ENCODE data around the gene SPEF1.

Gene SPEF1

GRCh38 chr20:3749689-3750531 lies 31.3 kb downstream of the SPEF1 start:
- FAIRE-seq (no peak), DNase-seq (ENCODE audit: low spot score) (no peak)

- FAIRE-seq (no peak), DNase-seq (ENCODE audit: low spot score) (no peak)
Observed at GRCh38 chr20:3749087-3749688, 32.1 kb downstream of the SPEF1 start.

GRCh38 chr20:3748073-3748472 lies 33.2 kb downstream of the SPEF1 start:
- FAIRE-seq: no peak
- DNase-seq (ENCODE audit: low spot score): no peak

GRCh38 chr20:3747471-3747870 lies 33.8 kb downstream of the SPEF1 start:
- FAIRE-seq: no peak

GRCh38 chr20:3745686-3746173 lies 35.5 kb downstream of the SPEF1 start:
- DNase-seq (ENCODE audit: low spot score) (no peak), FAIRE-seq (no peak)

More at GRCh38 chr20:3747471-3747870, 33.8 kb downstream of the SPEF1 start:
- no peak for DNase-seq (ENCODE audit: low spot score)

GRCh38 chr20:3744806-3745685 lies 36.2 kb downstream of the SPEF1 start:
- DNase-seq (ENCODE audit: low spot score) (peak; percentile 49), FAIRE-seq (no peak)

GRCh38 chr20:3744037-3744436 lies 37.2 kb downstream of the SPEF1 start:
- DNase-seq (ENCODE audit: low spot score) (no peak), FAIRE-seq (no peak)

GRCh38 chr20:3743251-3743650 lies 38.0 kb downstream of the SPEF1 start:
- FAIRE-seq: no peak
- no peak for DNase-seq (ENCODE audit: low spot score)

- FAIRE-seq (no peak), DNase-seq (ENCODE audit: low spot score) (no peak)
Observed at GRCh38 chr20:3741836-3742458, 39.3 kb downstream of the SPEF1 start.

- DNase-seq (ENCODE audit: low spot score) (no peak), FAIRE-seq (no peak)
Observed at GRCh38 chr20:3740615-3741301, 40.5 kb downstream of the SPEF1 start.

GRCh38 chr20:3739926-3740451 lies 41.3 kb downstream of the SPEF1 start:
- DNase-seq (ENCODE audit: low spot score): no peak

GRCh38 chr20:3739054-3739925 lies 42.0 kb downstream of the SPEF1 start:
- FAIRE-seq: no peak
- DNase-seq (ENCODE audit: low spot score): no peak

More at GRCh38 chr20:3739926-3740451, 41.3 kb downstream of the SPEF1 start:
- no peak for FAIRE-seq

GRCh38 chr20:3738111-3739053 lies 42.9 kb downstream of the SPEF1 start:
- FAIRE-seq: peak; percentile 9
- DNase-seq (ENCODE audit: low spot score): no peak

- FAIRE-seq (no peak), DNase-seq (ENCODE audit: low spot score) (no peak)
Observed at GRCh38 chr20:3735768-3736167, 45.5 kb downstream of the SPEF1 start.

GRCh38 chr20:3734111-3734843 lies 47.0 kb downstream of the SPEF1 start:
- FAIRE-seq (no peak), DNase-seq (ENCODE audit: low spot score) (no peak)

GRCh38 chr20:3733119-3733995 lies 47.9 kb downstream of the SPEF1 start:
- FAIRE-seq (no peak), DNase-seq (ENCODE audit: low spot score) (no peak)
